ENCODE results near the gene FBXO5.

DNA sequence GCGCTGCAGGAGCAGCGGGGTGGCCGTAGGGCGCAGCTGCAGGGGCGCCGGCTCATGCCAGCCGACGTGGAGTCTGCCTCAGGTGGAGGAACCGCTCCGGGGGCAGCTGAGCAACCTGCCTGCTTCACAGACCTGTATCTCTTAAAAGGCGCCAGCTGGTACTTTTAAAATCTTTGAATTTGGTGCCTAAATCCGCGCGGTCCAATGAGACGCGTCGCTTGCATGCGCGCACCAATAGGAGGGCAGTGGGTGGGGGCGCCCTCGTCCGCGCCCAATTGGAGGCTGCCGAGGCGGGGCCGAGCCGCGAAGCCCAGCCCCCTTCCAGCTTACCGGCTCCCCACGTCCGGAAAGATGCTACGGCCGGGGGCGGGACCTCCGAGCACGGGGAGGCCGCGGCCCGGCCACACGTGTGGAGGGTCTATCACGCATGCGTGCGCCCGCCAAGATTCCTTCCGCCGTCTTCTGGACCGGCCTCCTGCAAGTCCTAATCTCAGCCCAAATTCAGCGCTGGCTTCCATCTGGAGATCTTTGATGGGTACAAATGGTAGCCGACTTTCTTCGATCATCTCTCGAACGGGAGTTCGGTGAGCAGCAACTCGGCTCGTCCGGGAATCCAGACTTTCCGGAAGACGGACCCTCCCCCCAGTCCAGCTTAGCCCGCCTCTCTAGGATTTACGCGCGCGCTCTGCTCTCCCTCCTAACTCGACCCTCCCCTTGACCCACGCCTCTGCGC is at the start of gene FBXO5:
- TF ChIP-seq MXI1 (IDR thresholded peaks at IDR 0.05; ENCODE audit: low read depth, low read length) (peak; percentile 88), TCF12 (IDR thresholded peaks at IDR 0.05) (no peak), POLR2AphosphoS5 (IDR thresholded peaks at IDR 0.05; ENCODE audit: low read depth, low read length) (peak; percentile 78), SMC3 (IDR thresholded peaks at IDR 0.05; ENCODE audit: low read depth, low read length) (no peak), FOXM1 (IDR thresholded peaks at IDR 0.05; ENCODE audit: low read depth) (peak; percentile 72; the same call in 1 of the 2 replicates), EZH2phosphoT487 (IDR thresholded peaks at IDR 0.05; ENCODE audit: borderline replicate concordance, low read depth) (no peak)
- TF ChIP-seq, protein P1, sequence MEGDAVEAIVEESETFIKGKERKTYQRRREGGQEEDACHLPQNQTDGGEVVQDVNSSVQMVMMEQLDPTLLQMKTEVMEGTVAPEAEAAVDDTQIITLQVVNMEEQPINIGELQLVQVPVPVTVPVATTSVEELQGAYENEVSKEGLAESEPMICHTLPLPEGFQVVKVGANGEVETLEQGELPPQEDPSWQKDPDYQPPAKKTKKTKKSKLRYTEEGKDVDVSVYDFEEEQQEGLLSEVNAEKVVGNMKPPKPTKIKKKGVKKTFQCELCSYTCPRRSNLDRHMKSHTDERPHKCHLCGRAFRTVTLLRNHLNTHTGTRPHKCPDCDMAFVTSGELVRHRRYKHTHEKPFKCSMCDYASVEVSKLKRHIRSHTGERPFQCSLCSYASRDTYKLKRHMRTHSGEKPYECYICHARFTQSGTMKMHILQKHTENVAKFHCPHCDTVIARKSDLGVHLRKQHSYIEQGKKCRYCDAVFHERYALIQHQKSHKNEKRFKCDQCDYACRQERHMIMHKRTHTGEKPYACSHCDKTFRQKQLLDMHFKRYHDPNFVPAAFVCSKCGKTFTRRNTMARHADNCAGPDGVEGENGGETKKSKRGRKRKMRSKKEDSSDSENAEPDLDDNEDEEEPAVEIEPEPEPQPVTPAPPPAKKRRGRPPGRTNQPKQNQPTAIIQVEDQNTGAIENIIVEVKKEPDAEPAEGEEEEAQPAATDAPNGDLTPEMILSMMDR (IDR thresholded peaks at IDR 0.05): no peak
- TF ChIP-seq, protein P2, sequence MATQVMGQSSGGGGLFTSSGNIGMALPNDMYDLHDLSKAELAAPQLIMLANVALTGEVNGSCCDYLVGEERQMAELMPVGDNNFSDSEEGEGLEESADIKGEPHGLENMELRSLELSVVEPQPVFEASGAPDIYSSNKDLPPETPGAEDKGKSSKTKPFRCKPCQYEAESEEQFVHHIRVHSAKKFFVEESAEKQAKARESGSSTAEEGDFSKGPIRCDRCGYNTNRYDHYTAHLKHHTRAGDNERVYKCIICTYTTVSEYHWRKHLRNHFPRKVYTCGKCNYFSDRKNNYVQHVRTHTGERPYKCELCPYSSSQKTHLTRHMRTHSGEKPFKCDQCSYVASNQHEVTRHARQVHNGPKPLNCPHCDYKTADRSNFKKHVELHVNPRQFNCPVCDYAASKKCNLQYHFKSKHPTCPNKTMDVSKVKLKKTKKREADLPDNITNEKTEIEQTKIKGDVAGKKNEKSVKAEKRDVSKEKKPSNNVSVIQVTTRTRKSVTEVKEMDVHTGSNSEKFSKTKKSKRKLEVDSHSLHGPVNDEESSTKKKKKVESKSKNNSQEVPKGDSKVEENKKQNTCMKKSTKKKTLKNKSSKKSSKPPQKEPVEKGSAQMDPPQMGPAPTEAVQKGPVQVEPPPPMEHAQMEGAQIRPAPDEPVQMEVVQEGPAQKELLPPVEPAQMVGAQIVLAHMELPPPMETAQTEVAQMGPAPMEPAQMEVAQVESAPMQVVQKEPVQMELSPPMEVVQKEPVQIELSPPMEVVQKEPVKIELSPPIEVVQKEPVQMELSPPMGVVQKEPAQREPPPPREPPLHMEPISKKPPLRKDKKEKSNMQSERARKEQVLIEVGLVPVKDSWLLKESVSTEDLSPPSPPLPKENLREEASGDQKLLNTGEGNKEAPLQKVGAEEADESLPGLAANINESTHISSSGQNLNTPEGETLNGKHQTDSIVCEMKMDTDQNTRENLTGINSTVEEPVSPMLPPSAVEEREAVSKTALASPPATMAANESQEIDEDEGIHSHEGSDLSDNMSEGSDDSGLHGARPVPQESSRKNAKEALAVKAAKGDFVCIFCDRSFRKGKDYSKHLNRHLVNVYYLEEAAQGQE (IDR thresholded peaks at IDR 0.05; ENCODE audit: low read depth, low read length): no peak
- TF ChIP-seq, protein P3, sequence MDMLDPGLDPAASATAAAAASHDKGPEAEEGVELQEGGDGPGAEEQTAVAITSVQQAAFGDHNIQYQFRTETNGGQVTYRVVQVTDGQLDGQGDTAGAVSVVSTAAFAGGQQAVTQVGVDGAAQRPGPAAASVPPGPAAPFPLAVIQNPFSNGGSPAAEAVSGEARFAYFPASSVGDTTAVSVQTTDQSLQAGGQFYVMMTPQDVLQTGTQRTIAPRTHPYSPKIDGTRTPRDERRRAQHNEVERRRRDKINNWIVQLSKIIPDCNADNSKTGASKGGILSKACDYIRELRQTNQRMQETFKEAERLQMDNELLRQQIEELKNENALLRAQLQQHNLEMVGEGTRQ (IDR thresholded peaks at IDR 0.05; ENCODE audit: borderline replicate concordance, low read depth, low read length): no peak
